ACHN (cell line): ENCODE measurements around the gene PARD3B.

Experiments
- DNase-seq: peaks from one replicate; pipeline ENCODE4 v3.0.0-alpha.2; 2015
- in situ Hi-C: cut with HindIII; loops from 2 replicates; pipeline ENCODE4 v1.10.0; 2017; ENCODE audit warnings: low sequenced_read_pairs, low pct_ligation_motif_present, low pct_unique_long_range_greater_than_20kb

PARD3B gene

GRCh38 chr2:204772546-204772945 lies 227.3 kb downstream of the PARD3B start:
- in situ Hi-C loops, result no loop called here
- no peak for DNase-seq

DNA sequence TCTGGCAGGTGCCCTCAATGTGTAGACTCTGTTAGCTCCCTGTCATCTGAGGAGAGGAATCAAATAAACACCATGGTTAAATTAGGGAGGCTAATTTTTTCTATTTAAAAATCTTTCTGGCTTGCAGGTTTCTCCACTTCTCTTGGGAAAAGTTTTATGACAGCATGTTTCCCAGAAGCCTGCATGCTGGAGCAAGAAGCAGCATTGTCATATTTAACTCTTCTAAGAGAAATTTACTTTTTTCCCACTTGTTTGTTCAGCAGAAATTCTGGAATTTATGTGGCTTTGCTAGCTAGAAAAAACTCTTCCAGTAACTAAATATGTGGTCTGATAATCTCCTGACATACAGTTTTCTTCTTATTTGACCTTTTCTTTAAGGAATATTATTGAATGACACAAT lies 230.5 kb downstream of the PARD3B start:
- DNase-seq, result no peak
- in situ Hi-C loops, result no loop called here

- no peak for DNase-seq
- in situ Hi-C loops, result no loop called here
Measured at GRCh38 chr2:204776781-204777559, 231.7 kb downstream of the PARD3B start.

DNA sequence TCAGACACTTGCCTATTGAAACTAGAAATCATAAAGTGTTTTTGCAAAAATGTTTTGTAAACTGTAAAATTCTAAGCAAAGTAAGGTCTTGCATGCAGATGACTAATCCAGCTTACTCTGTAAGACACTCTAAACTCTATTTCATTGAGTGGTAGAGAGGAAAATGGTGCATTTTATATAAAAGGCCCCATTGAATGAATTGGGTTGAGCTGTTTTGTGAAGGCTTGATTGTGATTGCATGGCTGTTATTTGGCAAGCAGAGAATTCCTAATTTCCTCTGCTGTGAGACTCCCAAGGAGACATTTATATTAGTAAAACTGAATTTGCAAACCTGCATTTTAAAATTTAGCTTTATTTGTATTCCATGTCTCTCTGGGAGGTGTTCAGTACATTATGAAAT lies 234.5 kb downstream of the PARD3B start:
- DNase-seq, result no peak
- in situ Hi-C loops, result no loop called here

GRCh38 chr2:204781941-204782340 lies 236.7 kb downstream of the PARD3B start:
- no peak for DNase-seq
- in situ Hi-C loops, result no loop called here

- in situ Hi-C loops, result no loop called here
Measured at GRCh38 chr2:204790076-204790475, 244.8 kb downstream of the PARD3B start.

DNA sequence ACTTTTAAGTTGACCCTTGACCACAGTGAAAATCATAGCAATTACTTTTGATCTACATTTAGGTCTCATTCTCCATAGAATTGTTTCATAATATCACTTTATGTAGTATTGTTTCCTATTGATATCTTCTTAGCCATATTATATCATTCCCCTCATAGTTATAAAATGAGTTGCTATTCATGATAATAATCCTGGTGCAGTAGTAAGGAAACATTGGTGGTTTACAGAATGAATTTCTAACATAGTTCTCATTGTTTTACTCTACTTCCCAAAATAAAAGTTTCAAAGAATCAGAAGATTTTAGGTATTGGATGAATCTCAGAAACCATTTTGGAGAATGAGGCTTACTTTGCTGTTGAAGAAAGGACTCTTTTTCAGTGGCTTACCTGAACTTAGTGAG lies 246.0 kb downstream of the PARD3B start:
- no peak for DNase-seq
- in situ Hi-C loops, result no loop called here

More at GRCh38 chr2:204790076-204790475, 244.8 kb downstream of the PARD3B start:
- no peak for DNase-seq

GRCh38 chr2:204794624-204795023 lies 249.3 kb downstream of the PARD3B start:
- in situ Hi-C loops, result no loop called here
- DNase-seq, result no peak

DNA sequence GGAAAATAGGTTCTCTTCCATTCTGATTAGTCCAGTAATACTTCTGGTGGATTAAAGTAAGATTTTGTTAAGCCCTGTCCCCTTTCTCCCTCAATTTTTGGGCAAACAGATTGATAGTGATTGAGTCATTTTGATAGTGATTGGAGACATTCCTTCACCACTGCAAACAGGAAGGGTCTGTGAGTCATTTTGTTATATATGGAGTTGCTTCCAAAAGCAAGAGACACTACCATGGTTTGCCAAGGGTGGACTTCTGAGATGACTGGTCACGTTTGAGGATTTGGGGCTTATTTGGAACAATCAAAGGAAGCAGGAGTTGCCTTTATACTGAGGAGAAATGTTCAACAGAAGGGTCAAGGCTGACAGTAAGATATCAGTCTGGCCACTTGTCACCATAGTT lies 249.9 kb downstream of the PARD3B start:
- in situ Hi-C loops, result no loop called here
- DNase-seq, result no peak

- in situ Hi-C loops, result no loop called here
- no peak for DNase-seq
Measured at GRCh38 chr2:204796581-204796980, 251.3 kb downstream of the PARD3B start.

DNA sequence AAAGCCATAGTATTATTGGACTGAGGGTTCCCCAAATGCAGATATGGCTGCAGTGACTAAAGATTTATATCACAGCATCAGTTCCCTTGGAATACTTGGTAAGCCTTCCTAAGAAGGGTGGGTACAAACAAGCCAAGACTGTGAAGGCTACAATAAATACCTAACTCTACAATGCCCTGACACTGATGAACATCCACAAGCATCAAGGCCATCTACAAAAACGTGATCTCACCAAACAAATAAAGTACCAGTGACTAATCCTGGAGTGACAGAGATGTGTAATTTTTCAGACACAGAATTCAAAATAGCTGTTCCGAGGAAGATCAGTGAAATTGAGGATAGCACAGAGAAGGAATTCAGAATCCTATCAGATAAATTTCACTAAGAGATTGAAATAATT lies 254.5 kb downstream of the PARD3B start:
- no peak for DNase-seq

GRCh38 chr2:204808494-204808893 lies 263.2 kb downstream of the PARD3B start:
- in situ Hi-C loops, result no loop called here

More for the DNA sequence above, 254.5 kb downstream of the PARD3B start:
- in situ Hi-C loops, result no loop called here

DNA sequence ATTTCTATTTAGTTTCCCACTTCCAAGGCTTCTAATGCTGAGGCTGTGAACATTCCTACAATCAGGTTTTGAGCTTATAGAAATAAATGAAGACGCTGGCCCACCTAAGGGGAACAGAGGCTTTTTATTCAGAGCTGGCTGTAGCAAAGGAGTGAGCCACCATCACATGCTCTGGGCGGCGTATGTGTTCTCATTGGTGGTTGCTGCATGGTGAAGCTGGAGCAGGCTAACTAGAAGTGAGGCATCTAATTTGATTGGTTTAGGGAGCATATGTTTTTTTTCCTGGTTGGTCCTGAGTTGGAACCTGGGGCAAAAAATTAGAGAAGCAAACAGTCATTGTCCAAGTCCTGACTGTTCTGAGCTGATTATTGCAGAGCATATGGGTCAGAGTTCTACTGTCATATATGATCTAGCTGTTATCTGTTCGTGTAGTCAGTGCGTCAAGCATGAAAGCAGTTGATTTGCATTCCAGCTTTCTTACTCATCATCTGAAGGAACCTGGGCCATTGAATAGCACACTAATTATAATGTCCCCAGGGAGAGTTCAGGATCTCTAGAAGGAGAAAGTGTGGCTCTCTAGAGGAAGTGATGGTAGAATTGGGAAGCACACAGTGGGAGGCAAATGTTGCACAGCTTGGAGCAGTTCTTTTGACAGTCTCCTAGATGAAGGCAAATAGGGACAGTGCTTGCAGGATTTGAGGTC lies 279.6 kb downstream of the PARD3B start:
- peak; percentile 7 for DNase-seq
- in situ Hi-C loops, result no loop called here

More at GRCh38 chr2:204808494-204808893, 263.2 kb downstream of the PARD3B start:
- no peak for DNase-seq

DNA sequence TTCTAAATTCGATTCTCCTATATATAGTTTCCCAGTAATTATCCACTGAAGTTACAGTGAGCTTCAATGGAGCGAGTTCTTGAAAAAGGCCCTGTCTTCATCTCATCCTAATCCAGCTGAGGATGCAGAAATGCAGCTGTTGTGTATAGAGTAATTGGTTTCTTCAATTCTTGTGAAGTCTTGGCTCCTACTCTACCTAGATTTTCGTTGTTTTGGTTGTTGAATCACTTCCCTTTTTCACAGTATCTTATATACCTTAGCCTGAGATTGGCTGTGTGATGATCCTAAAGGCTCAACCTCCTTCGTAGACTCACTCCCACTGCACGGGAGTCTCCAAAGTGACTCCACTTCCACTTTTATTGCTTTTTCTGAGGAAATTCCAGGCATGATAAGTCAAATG lies 280.4 kb downstream of the PARD3B start:
- DNase-seq, result no peak
- in situ Hi-C loops, result no loop called here

GRCh38 chr2:204827701-204828590 lies 282.7 kb downstream of the PARD3B start:
- peak; percentile 54 for DNase-seq
- in situ Hi-C loops, result no loop called here

DNA sequence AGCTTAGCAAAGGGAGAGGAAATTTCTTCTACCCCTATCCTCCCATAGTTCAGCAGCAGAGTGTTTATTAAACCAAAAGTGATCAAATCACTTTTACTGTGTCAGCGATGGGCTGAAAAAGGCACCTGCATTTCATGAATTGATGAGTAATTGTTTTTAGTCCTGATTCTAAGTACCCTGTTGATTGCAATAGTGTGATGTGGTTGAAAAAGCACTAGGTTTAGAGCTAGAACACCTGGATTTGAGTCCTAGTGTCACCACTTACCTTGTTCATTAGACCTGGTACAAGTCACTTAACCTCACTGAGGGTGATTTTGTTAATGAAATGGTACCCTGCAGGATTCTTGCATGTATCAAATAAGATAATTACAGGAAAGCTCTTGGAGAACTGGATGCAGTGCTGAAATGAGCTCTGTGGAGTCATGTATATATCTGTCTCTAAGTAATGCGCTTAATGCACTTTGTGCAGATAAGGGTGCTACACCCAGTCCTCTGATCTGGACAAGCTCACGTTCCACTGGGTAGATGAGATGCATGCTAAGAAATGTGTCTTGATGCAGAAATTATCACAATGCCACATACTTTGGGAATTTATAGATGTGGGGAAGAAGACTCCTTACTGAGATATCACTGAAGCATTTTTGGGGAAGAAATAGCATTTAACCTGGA lies 289.6 kb downstream of the PARD3B start:
- DNase-seq, result no peak
- in situ Hi-C loops, result no loop called here

DNA sequence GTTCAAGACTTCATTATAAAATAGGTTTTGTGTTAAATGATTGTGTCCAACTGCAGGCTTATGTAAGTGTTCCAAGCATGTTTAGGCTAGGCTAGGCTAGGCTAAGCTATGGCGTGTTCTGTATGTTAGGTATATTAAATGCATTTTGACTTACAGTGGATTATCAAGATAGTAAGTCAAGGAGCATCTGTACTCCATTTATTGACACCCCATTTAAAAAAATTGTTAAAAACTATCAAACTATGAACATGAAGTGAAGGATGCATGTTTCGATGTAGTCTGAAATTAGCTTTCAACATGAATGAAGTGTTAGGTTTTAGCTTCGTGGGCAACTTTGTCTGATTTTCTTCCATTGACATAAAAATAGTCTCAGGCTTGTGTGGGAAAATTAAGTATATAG lies 290.5 kb downstream of the PARD3B start:
- in situ Hi-C loops, result no loop called here

DNA sequence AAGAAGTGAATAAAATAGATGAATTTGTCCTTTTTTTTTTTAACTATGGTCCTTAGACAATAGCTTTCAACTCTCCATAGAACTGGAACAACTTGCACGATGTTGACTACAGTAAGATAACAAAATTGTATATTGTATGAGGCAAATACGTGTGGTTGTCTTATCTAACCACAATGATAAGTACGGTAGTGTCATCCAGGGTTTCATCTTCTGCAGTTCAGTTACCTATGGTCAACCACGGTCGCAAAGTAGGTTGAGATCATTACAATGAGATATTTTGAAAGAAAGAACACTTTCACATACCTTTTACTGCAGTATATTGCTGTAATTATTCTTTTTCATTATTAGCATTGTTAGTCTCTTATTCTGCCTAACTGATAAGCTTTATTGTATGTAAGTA lies 295.2 kb downstream of the PARD3B start:
- DNase-seq, result no peak
- in situ Hi-C loops, result no loop called here

More for the DNA sequence above, 290.5 kb downstream of the PARD3B start:
- DNase-seq, result no peak
